GM21526 (cell line): ENCODE measurements around the gene PABPC1L2B.
"Not testable (repeated sequence)": the region's sequence is repeated elsewhere in the genome, so short reads cannot be mapped to it uniquely, and the experiment has no call there.

ENCODE experiments used
- ATAC-seq: cut with Tn5 transposase; IDR thresholded peaks from one replicate; pipeline ENCODE4 v1.9.1; 2021; ENCODE audit warnings: moderate library complexity; ENCODE audit not compliant: unreplicated experiment, low FRiP score

Gene PABPC1L2B

DNA sequence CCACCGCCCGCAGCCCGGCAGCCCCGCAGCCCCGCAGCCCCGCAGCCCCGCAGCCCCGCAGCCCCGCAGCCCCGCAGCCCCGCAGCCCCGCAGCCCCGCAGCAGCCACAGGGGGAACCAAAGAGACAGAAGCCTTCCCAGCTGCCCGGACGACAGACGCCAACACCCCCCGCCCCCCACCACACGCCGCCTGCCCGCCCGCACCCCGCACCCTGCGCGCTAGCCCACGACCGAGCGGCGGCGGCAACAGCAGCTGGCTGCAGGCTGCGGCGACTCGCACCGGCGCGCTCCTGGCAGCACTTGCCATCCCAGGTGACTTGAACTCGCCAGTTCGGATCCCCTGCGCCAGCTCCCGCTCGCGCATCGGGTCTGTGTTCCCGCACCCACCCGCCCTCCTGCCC, at the start of gene PABPC1L2B:
Gene PABPC1L2B (plus strand): TSS at position 207 of the 400 bp plus-strand sequence. CDS start 704 bp downstream, outside the sequence.
- ATAC-seq: not testable (repeated sequence)

DNA sequence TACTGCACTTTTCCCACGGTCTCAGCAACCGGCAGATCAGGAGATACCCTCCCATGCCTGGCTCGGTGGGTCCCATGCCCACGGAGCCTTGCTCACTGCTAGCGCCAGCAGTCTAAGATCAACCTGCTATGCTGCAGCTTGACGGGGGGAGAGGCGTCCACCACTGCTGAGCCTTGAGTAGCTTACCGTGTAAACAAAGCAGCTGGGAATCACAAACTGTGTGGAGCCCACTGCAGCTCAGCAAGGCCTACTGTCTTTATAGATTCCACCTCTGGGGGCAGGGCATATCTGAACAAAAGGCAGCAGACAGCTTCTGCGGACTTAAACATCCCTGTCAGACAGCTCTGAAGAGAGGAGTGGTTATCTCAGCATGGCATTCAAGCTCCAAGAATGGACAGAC, 42.8 kb upstream of the PABPC1L2B start:
- not testable (repeated sequence) for ATAC-seq

- ATAC-seq: not testable (repeated sequence)
Observed at GRCh38 chrX:72971859-72972258, 30.9 kb upstream of the PABPC1L2B start.

DNA sequence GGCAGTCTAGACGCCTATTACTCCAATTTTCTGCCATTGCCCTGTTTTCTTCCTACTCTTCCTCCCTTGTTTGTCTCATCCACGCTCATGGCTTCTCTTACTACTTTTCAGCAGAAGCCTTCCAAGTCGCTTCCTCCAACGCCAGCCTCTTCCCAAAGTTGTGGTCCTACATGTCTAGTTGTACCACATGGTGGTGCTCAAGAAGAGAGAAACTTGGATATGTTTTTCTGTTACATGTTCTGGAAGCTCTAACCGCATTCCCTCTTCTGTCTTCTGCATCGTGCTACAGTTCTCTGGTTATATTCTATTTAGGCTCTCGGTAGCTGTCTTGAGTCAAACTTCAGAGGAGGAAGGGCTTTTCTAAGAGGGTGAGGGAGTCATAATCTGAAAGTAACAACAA, 27.9 kb upstream of the PABPC1L2B start:
- ATAC-seq: not testable (repeated sequence)

GRCh38 chrX:72980894-72981469, 21.8 kb upstream of the PABPC1L2B start:
- not testable (repeated sequence) for ATAC-seq

DNA sequence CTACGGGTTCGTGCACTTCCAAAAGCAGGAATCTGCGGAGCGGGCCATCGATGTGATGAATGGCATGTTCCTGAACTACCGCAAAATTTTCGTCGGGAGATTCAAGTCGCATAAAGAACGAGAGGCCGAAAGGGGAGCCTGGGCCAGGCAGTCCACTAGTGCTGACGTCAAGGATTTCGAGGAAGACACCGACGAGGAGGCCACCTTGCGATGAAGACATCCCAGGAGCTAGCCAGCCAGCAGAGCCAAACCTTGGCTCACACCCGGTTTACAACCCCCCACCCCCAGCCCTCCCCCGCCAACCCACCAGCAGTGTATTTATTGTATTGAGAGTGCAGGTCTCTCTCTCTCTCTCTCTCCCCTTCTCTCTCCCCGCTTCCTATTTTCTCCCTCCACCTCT, 1.3 kb downstream of the PABPC1L2B start:
- not testable (repeated sequence) for ATAC-seq

- ATAC-seq: no peak
Observed at GRCh38 chrX:73021361-73022092, 18.8 kb downstream of the PABPC1L2B start.

- not testable (repeated sequence) for ATAC-seq
Observed at GRCh38 chrX:73022093-73022445, 19.3 kb downstream of the PABPC1L2B start.

- ATAC-seq: no peak
Observed at GRCh38 chrX:73028876-73029275, 26.1 kb downstream of the PABPC1L2B start.
